SJSA1 (cell line): Measurements from ENCODE around the gene CATSPER3. TPM values are rescaled to one million over a fixed set of nuclear protein-coding genes. Genes with fewer than 3 reads are reported as not detected.

Experiments
- DNase-seq, 2 experiments: peaks; one replicate each; pipeline ENCODE4 v3.0.0-alpha.2; 2015 to 2020; ENCODE audit warnings: low spot score in 2 of 2, low read depth in 1 of 2
- H3K27ac ChIP-seq: fragments of 250-450 bp; sonication (Bioruptor Pico); 2 replicates; pipeline ENCODE4 v1.5.1; 2020; ENCODE audit warnings: mild to moderate bottlenecking, moderate library complexity
- H3K27me3 ChIP-seq: fragments of 250-450 bp; sonication (Bioruptor Pico); replicated peaks from 2 replicates; pipeline ENCODE4 v1.5.1; 2020; ENCODE audit warnings: mild to moderate bottlenecking, moderate library complexity
- H3K36me3 ChIP-seq: fragments of 250-450 bp; sonication (Bioruptor Pico); 2 replicates; pipeline ENCODE4 v1.5.1; 2020; ENCODE audit warnings: mild to moderate bottlenecking
- H3K4me1 ChIP-seq: fragments of 250-450 bp; sonication (Bioruptor Pico); replicated peaks from 2 replicates; pipeline ENCODE4 v1.6.1; 2021; ENCODE audit warnings: mild to moderate bottlenecking
- H3K4me3 ChIP-seq: fragments of 250-450 bp; sonication (Bioruptor Pico); 2 replicates; pipeline ENCODE4 v1.5.1; 2020; ENCODE audit warnings: mild to moderate bottlenecking
- H3K9me3 ChIP-seq: fragments of 250-450 bp; sonication (Bioruptor Pico); replicated peaks from 2 replicates; pipeline ENCODE4 v1.5.1; 2020; ENCODE audit warnings: mild to moderate bottlenecking
- total RNA-seq: library from RNA; depleted of rRNA; stranded (reverse); fragments of >200 nt; shearing (Covaris generic); gene quantifications from 2 replicates; pipeline ENCODE4 v1.2.3, GENCODE V29; 2014

The CATSPER3 gene
- total RNA-seq, 1 experiment from 2014 or later, result 0.08 TPM

GRCh38 chr5:135024956-135025729, 57.4 kb downstream of the CATSPER3 start:
- no peak overlapping the region for H3K4me3 ChIP-seq
- DNase-seq, result no peak
- H3K36me3 ChIP-seq, result peaks cover 24% of the 10 kb centered on the region
- H3K27me3 ChIP-seq, result no peaks in the 10 kb centered on the region
- peaks cover under 1% of the 10 kb centered on the region; the same call in 1 of the 2 replicates for H3K4me1 ChIP-seq
- no peaks in the 10 kb centered on the region for H3K9me3 ChIP-seq
- no peak overlapping the region for H3K27ac ChIP-seq

- H3K4me1 ChIP-seq, result peaks cover 4% of the 10 kb centered on the region; the same call in 1 of the 2 replicates
- H3K27ac ChIP-seq, result no peak overlapping the region
- H3K36me3 ChIP-seq, result peaks cover 24% of the 10 kb centered on the region
- no peaks in the 10 kb centered on the region for H3K9me3 ChIP-seq
- H3K27me3 ChIP-seq, result no peaks in the 10 kb centered on the region
- H3K4me3 ChIP-seq, result no peak overlapping the region
- no peak for DNase-seq
These were observed 58.3 kb downstream of the CATSPER3 start for GRCh38 chr5:135025730-135026644.

DNA sequence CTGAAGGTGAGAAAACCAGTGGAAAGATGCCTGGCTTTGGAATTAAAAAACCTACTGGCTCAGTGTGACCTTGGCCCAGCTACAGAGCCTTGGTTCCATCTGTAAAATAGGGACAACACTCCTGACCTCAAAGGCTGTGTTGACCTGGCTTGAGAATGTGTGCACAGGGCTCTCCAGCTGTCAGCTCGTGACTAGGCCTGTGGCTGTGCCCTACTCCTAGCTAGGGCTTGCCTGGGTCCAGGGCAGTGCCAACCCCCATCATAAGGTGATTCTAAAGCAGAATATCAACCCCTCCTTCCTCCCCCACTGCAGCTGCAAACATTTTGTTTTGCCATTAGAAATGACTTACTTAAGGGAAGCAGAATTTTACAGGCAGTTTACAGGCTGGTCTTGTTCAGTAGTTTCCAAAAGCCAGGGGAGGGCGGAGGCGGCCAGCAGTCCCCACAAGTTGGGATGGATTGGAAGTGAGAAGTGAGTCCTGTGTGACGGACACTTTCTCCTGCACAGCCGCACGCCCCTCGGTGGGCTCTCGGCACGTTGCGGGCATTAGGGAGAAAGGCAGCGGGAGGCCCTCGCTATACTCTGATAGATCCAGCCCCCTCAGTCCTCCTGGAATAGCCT, 59.0 kb downstream of the CATSPER3 start:
- DNase-seq, result no peak
- H3K4me3 ChIP-seq, result no peak overlapping the region
- H3K27ac ChIP-seq, result no peak overlapping the region
- H3K4me1 ChIP-seq, result peaks cover 7% of the 10 kb centered on the region; the same call in 1 of the 2 replicates
- H3K9me3 ChIP-seq, result no peaks in the 10 kb centered on the region
- peaks cover 24% of the 10 kb centered on the region for H3K36me3 ChIP-seq
- no peaks in the 10 kb centered on the region for H3K27me3 ChIP-seq

GRCh38 chr5:135027266-135027696, 59.6 kb downstream of the CATSPER3 start:
- DNase-seq, result no peak
- Histone ChIP-seq H3K4me1 (peaks cover 7% of the 10 kb centered on the region; the same call in 1 of the 2 replicates), H3K9me3 (no peaks in the 10 kb centered on the region), H3K27me3 (no peaks in the 10 kb centered on the region), H3K36me3 (peaks cover 24% of the 10 kb centered on the region), H3K27ac (no peak overlapping the region), H3K4me3 (no peak overlapping the region)

DNA sequence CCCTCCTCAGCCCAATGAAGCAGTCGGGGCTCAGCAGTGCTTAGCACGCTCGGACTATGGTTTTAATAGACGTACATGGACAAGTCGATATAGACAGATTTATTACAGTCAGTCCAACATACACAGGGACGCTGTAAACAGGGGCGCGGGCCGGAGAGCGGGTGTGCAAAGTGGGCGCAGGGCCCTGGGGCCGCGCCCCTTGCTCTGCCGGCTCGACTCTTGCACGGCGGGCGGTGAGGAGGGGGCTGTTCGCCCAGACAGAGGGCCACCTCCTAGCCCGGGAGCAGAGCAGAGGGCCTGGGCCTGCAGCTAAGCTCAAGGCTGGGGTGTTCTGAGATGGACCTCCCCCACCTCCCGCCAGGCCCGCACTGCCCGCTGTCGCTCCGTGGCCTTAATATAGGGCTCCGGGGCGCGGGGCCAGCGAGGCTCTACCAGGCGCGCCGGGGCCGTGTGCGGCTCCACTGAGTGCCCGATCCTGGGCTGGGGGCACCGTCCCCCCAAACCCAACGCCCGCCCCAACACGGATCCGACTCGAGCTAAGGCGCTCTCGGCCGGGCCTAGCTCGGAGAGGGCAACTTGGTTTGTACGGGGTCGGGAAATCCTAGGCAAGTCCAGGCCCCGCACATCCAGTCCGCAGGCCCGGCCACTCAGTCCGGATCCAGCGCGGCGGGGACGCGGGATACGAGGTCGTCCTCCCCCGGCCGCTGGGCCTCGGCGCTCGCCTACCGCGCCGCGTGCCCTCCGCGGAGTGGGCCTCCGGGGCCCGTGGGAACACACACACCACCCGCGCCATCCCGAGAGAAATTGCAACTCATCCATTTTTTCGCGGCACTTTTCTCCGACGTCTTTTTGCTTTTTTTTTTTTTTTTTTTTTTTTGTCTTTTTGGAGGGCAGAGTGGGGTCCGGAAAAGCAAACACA, 60.2 kb downstream of the CATSPER3 start:
- DNase-seq, result no peak
- no peak overlapping the region for H3K4me3 ChIP-seq
- H3K4me1 ChIP-seq, result peaks cover 7% of the 10 kb centered on the region; the same call in 1 of the 2 replicates
- no peak overlapping the region for H3K27ac ChIP-seq
- H3K27me3 ChIP-seq, result no peaks in the 10 kb centered on the region
- H3K36me3 ChIP-seq, result peaks cover 24% of the 10 kb centered on the region
- H3K9me3 ChIP-seq, result no peaks in the 10 kb centered on the region

- Histone ChIP-seq H3K27me3 (no peaks in the 10 kb centered on the region), H3K27ac (no peak overlapping the region), H3K4me1 (peaks cover 7% of the 10 kb centered on the region; the same call in 1 of the 2 replicates), H3K4me3 (no peak overlapping the region), H3K36me3 (peaks cover 31% of the 10 kb centered on the region), H3K9me3 (no peaks in the 10 kb centered on the region)
- no peak for DNase-seq
These were observed 61.2 kb downstream of the CATSPER3 start for GRCh38 chr5:135028791-135029476.

DNA sequence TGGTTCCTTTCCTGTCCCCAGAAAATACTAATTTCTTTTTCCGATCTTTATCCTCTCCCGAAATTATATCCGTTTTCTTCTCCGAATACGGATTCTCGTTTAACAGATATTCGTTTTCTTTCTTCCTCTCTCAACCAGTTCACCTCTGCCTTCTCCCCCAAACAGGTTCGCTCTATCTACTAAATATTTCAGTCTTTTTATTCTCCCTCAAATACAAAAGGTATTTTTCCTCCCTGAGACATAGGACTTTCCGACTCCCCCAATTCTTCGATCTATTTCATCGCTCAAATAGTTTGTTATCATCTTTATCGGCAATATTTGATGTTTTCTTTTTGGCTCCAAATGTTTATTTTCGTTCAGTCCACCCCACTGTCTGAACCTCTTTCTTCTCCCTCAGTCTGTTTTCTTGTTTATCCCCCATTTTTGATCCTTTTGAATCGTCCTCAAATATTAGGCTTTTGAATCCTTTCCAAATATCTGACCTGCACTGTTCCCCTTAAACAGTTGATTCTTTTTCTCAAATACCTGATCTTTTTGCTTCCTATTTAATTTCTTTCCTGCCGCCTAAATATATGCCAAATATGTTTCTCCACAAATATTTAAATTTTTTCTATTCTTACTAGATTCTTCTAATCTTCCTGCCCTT, 61.9 kb downstream of the CATSPER3 start:
- Histone ChIP-seq H3K27ac (no peak overlapping the region), H3K27me3 (no peaks in the 10 kb centered on the region), H3K4me1 (peaks cover 10% of the 10 kb centered on the region), H3K9me3 (no peaks in the 10 kb centered on the region), H3K36me3 (peaks cover 31% of the 10 kb centered on the region), H3K4me3 (no peak overlapping the region)
- no peak for DNase-seq

DNA sequence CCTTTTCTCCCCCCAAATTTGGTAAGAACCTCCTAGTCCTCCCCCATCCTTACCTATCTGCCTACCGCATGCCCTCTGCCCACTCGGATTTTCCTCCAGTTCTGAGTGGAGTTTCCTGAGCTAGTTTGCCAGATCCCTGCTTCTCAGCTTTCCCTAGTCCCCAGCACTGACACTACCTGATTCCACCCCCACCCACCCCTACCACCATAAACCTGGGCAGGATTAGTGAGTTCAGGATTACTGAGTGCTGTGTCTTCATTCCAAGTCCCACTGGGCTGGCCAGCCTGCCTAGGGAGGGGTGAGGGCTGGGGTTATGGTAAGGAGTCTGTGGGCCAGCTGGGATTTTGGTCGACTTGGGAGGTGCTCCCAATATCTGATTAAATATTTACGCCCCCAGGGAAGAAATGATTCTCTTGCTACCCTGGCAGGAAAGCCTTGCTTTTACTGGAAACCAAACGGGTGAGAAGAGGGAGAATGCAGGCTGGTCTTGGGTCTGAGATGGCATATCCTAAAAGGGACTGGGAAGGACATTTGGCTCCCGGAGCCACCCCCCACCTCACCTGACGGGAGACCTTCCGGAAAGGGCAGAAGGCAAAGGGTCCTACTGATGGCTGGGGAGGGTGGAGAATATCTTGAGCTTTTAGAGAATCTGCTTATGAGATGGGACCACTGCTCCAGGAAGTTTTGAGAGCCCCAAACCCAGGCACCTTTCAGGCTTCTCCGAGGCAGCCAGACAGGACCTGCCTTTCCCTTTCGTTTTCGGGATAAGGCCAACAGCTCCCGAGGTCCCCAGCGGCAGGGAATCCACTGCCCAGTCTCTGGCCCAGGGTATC, 62.6 kb downstream of the CATSPER3 start:
- peak; percentile 70 to 86 for DNase-seq
- peak overlapping the region; percentile 66 for H3K27ac ChIP-seq
- H3K9me3 ChIP-seq, result no peaks in the 10 kb centered on the region
- H3K4me3 ChIP-seq, result peak overlapping the region; percentile 92
- H3K4me1 ChIP-seq, result peaks cover 13% of the 10 kb centered on the region
- no peaks in the 10 kb centered on the region for H3K27me3 ChIP-seq
- peaks cover 31% of the 10 kb centered on the region for H3K36me3 ChIP-seq

- H3K27ac ChIP-seq, result peak overlapping the region; percentile 66
- DNase-seq, result peak; percentile 72 to 88
- H3K27me3 ChIP-seq, result no peaks in the 10 kb centered on the region
- H3K4me1 ChIP-seq, result peaks cover 13% of the 10 kb centered on the region
- peak overlapping the region; percentile 92 for H3K4me3 ChIP-seq
- H3K9me3 ChIP-seq, result no peaks in the 10 kb centered on the region
- peaks cover 29% of the 10 kb centered on the region for H3K36me3 ChIP-seq
These were observed 63.5 kb downstream of the CATSPER3 start for GRCh38 chr5:135030956-135031812.

DNA sequence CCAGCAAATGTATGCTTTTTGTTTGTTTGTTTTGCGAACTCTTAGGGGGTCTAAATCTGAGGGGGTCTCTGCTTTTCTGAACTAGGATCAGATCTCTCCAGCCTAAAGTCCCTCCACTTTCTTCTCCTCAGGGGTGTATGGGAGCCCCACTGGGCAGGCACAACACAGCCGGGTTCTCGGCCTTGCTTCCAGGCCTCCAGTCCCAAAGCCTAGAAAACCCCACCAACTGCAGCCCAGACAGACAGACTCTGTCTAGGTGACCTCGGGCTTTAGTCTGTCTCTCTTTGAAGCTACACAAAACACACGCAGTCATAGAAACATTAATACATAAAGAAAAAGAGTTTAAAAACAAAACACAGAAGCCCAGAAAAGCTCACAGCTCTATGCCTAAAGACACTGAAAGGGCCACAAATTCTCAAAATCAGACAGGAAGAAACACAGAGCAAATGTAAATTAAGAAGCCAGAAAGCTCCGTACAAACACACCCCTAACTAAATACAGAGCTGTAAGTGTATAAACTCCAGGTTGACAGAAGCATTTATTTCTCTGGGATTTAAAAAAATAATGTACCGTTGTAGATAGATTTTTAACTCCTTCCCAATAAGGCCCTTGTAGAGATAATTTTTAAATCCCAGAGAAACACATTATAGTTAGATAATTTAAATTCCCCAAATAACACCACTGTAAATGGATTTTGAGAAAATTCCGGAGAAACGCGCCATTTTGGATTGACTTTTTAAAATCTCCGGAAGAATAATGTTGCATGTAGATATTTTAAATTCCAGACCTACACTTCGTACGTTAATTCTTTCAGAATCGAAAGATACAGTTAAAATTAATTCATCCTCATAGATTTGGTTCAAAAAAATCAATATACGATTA, 64.3 kb downstream of the CATSPER3 start:
- Histone ChIP-seq H3K36me3 (peaks cover 22% of the 10 kb centered on the region), H3K27me3 (no peaks in the 10 kb centered on the region), H3K4me3 (peak overlapping the region; percentile 92), H3K9me3 (no peaks in the 10 kb centered on the region), H3K4me1 (peaks cover 13% of the 10 kb centered on the region), H3K27ac (peak overlapping the region; percentile 66)
- peak in 1 of 2 experiments; percentile 85 for DNase-seq
